ENCODE results near the gene NFIB. TPM values are rescaled to one million over a fixed set of nuclear protein-coding genes. Genes with fewer than 3 reads are reported as not detected.
A peak's percentile ranks its signal among the peaks of the same experiment; 100 is the strongest.

Gene NFIB
- polyA plus RNA-seq, 3 donors: 6.1 to 32.3 (median 16.8) TPM

- no peak overlapping the region for H3K27ac ChIP-seq (ENCODE audit: low read depth, low read length)
- 42 to 68% (median 45%) methylated on average over 4 of the region's 4 CpGs for WGBS, 3 donors
Observed at GRCh38 chr9:14270358-14271092, 43.4 kb downstream of the NFIB start.

GRCh38 chr9:14269916-14270315 lies 44.0 kb downstream of the NFIB start:
- H3K27ac ChIP-seq (ENCODE audit: low read depth, low read length): no peak overlapping the region

- no peak overlapping the region for H3K27ac ChIP-seq (ENCODE audit: low read depth, low read length)
- 64 to 80% (median 65%) methylated on average over 7 of the region's 7 CpGs for WGBS, 3 donors
Observed at GRCh38 chr9:14263707-14264483, 50.0 kb downstream of the NFIB start.

GRCh38 chr9:14262827-14263226 lies 51.1 kb downstream of the NFIB start:
- no peak overlapping the region for H3K27ac ChIP-seq (ENCODE audit: low read depth, low read length)
- 37 to 65% (median 64%) methylated on average over 2 of the region's 2 CpGs for WGBS, 3 donors

- WGBS, 3 donors: 65 to 79% (median 75%) methylated on average over 2 of the region's 2 CpGs
- no peak overlapping the region for H3K27ac ChIP-seq (ENCODE audit: low read depth, low read length)
Observed at GRCh38 chr9:14261616-14262015, 52.3 kb downstream of the NFIB start.

GRCh38 chr9:14260101-14260500 lies 53.8 kb downstream of the NFIB start:
- H3K27ac ChIP-seq (ENCODE audit: low read depth, low read length): no peak overlapping the region
- 94 to 95% (median 95%) methylated on average over 4 of the region's 4 CpGs for WGBS, 3 donors

GRCh38 chr9:14258660-14259239 lies 55.2 kb downstream of the NFIB start:
- 48 to 66% (median 49%) methylated on average over 4 of the region's 4 CpGs for WGBS, 3 donors
- H3K27ac ChIP-seq (ENCODE audit: low read depth, low read length): no peak overlapping the region

GRCh38 chr9:14258156-14258555 lies 55.8 kb downstream of the NFIB start:
- no peak overlapping the region for H3K27ac ChIP-seq (ENCODE audit: low read depth, low read length)

GRCh38 chr9:14256588-14256987 lies 57.4 kb downstream of the NFIB start:
- 24 to 50% (median 33%) methylated on average over 1 of the region's 1 CpG for WGBS, 3 donors
- peak overlapping the region; percentile 80 for H3K27ac ChIP-seq (ENCODE audit: low read depth, low read length)

- 13 to 39% (median 28%) methylated on average over 10 of the region's 10 CpGs for WGBS, 3 donors
Observed at GRCh38 chr9:14251154-14252071, 62.5 kb downstream of the NFIB start.

GRCh38 chr9:14250794-14251153 lies 63.2 kb downstream of the NFIB start:
- H3K27ac ChIP-seq (ENCODE audit: low read depth, low read length): no peak overlapping the region
- WGBS, 3 donors: 48 to 67% (median 67%) methylated on average over 1 of the region's 1 CpG

More at GRCh38 chr9:14251154-14252071, 62.5 kb downstream of the NFIB start:
- H3K27ac ChIP-seq (ENCODE audit: low read depth, low read length): no peak overlapping the region

GRCh38 chr9:14249527-14249926 lies 64.4 kb downstream of the NFIB start:
- H3K27ac ChIP-seq (ENCODE audit: low read depth, low read length): no peak overlapping the region
- WGBS, 3 donors: 82 to 96% (median 83%) methylated on average over 2 of the region's 2 CpGs

GRCh38 chr9:14248149-14248548 lies 65.8 kb downstream of the NFIB start:
- no peak overlapping the region for H3K27ac ChIP-seq (ENCODE audit: low read depth, low read length)
- WGBS, 3 donors: 89 to 100% (median 96%) methylated on average over 1 of the region's 1 CpG

- WGBS, 3 donors: 92 to 100% (median 96%) methylated on average over 1 of the region's 1 CpG
- H3K27ac ChIP-seq (ENCODE audit: low read depth, low read length): no peak overlapping the region
Observed at GRCh38 chr9:14247577-14247976, 66.4 kb downstream of the NFIB start.

- no peak overlapping the region for H3K27ac ChIP-seq (ENCODE audit: low read depth, low read length)
- 70 to 81% (median 81%) methylated on average over 1 of the region's 1 CpG for WGBS, 3 donors
Observed at GRCh38 chr9:14246951-14247350, 67.0 kb downstream of the NFIB start.

- H3K27ac ChIP-seq (ENCODE audit: low read depth, low read length): no peak overlapping the region
- 62 to 68% (median 64%) methylated on average over 3 of the region's 3 CpGs for WGBS, 3 donors
Observed at GRCh38 chr9:14245901-14246525, 67.9 kb downstream of the NFIB start.

GRCh38 chr9:14243514-14244042 lies 70.4 kb downstream of the NFIB start:
- no peak overlapping the region for H3K27ac ChIP-seq (ENCODE audit: low read depth, low read length)
- 71 to 87% (median 73%) methylated on average over 5 of the region's 5 CpGs for WGBS, 3 donors
